HepG2 (cell line): ENCODE results near the gene PLEKHG5. TPM values are rescaled to one million over a fixed set of nuclear protein-coding genes. Genes with fewer than 3 reads are reported as not detected.

Experiments used
- EEA1 ChIP-seq: sonication (generic); formaldehyde crosslinking; IDR thresholded peaks from 2 replicates; pipeline ENCODE4 v1.5.1; 2020; ENCODE audit warnings: mild to moderate bottlenecking, missing genetic modification reagents, borderline replicate concordance
- GATA4 ChIP-seq: sonication (generic); IDR thresholded peaks from 2 replicates; pipeline ENCODE4 v1.6.1; 2016; ENCODE audit warnings: antibody characterized with exemption, low read depth, borderline replicate concordance
- HOXA3 ChIP-seq: sonication (generic); formaldehyde crosslinking; IDR thresholded peaks from 2 replicates; pipeline ENCODE4 v1.5.0; 2020; ENCODE audit warnings: missing genetic modification reagents
- JUN ChIP-seq: sonication (generic); formaldehyde crosslinking; IDR thresholded peaks from 2 replicates; pipeline ENCODE4 v1.4.0; 2020; ENCODE audit warnings: mild to moderate bottlenecking, missing genetic modification reagents
- KDM4B ChIP-seq: sonication (generic); formaldehyde crosslinking; IDR thresholded peaks from 2 replicates; pipeline ENCODE4 v1.4.0; 2020; ENCODE audit warnings: missing genetic modification reagents
- KLF13 ChIP-seq: sonication (generic); formaldehyde crosslinking; IDR thresholded peaks from 2 replicates; pipeline ENCODE4 v1.4.0; 2020; ENCODE audit warnings: mild to moderate bottlenecking, missing genetic modification reagents
- NFYB ChIP-seq: sonication (generic); formaldehyde crosslinking; IDR thresholded peaks from 2 replicates; pipeline ENCODE4 v1.4.0; 2020; ENCODE audit warnings: missing genetic modification reagents
- NONO ChIP-seq, 2 experiments: fragments of 450-650 bp in 1 of 2; sonication (generic) in 1 of 2; formaldehyde crosslinking in 1 of 2; IDR thresholded peaks in 1 of 2; conservative IDR thresholded peaks in 1 of 2; 2 replicates each; pipeline versions ENCODE4 v1.6.1 to v1.8.0; 2017 to 2022; ENCODE audit warnings: mild to moderate bottlenecking in 1 of 2, missing genetic modification reagents in 1 of 2, moderate library complexity in 1 of 2
- NR1H2 ChIP-seq: sonication (generic); formaldehyde crosslinking; IDR thresholded peaks from 2 replicates; pipeline ENCODE4 v1.8.1; 2022; ENCODE audit warnings: low read depth, missing genetic modification reagents, borderline replicate concordance
- NR2F6 ChIP-seq, 2 experiments: IDR thresholded peaks; 2 replicates each; pipeline ENCODE4 v1.6.1; 2016; ENCODE audit warnings: antibody characterized with exemption in 1 of 2, mild to moderate bottlenecking in 1 of 2
- ZC3H4 ChIP-seq: sonication (generic); formaldehyde crosslinking; IDR thresholded peaks from 2 replicates; pipeline ENCODE4 v1.4.0; 2020; ENCODE audit warnings: missing genetic modification reagents, borderline replicate concordance
- ZNF160 ChIP-seq: sonication (generic); formaldehyde crosslinking; IDR thresholded peaks from 2 replicates; pipeline ENCODE4 v1.8.0; 2022; ENCODE audit warnings: mild to moderate bottlenecking, inconsistent platforms, missing genetic modification reagents
- ZNF282 ChIP-seq: fragments of 450-650 bp; IDR thresholded peaks from 2 replicates; pipeline ENCODE4 v1.6.1; 2018; ENCODE audit not compliant: partially characterized antibody
- polyA plus RNA-seq, 8 experiments: library from polyadenylated mRNA; depleted of rRNA in 3 of 8; stranded (reverse) in 7 of 8; unstranded in 1 of 8; fragments of >200 nt; fragmentation: Illumina TruSeq in 4 of 8; extraction: Trizol in 4 of 8; gene quantifications; 2 replicates each; pipeline versions ENCODE4 v1.2.1 to v1.2.3, GENCODE V29; 2011 to 2016; ENCODE audit warnings: low read depth in 4 of 8, missing spikeins in 1 of 8, mixed read lengths in 1 of 8; ENCODE audit not compliant: insufficient read depth in 1 of 8
- total RNA-seq, 5 experiments: library from RNA; depleted of rRNA; stranded (reverse); fragments of >200 nt; fragmentation: Illumina TruSeq; extraction: Trizol; gene quantifications; 2 replicates each; pipeline ENCODE4 v1.2.3, GENCODE V29; 2016; ENCODE audit warnings: low read depth in 1 of 5
- TF ChIP-seq, protein P1 (sequence below): sonication (generic); formaldehyde crosslinking; IDR thresholded peaks from 2 replicates; pipeline ENCODE4 v1.4.0; 2020; ENCODE audit warnings: missing genetic modification reagents
- TF ChIP-seq, protein P2 (sequence below): sonication (generic); formaldehyde crosslinking; IDR thresholded peaks from 2 replicates; pipeline ENCODE4 v1.9.0; 2021; ENCODE audit warnings: missing genetic modification reagents, mild to moderate bottlenecking, borderline replicate concordance
- TF ChIP-seq, protein P3 (sequence below): IDR thresholded peaks from 2 replicates; pipeline ENCODE4 v1.6.1; 2016; ENCODE audit warnings: missing compliant biosample characterization, missing genetic modification reagents, borderline replicate concordance
- TF ChIP-seq, protein P4 (sequence below): sonication (generic); formaldehyde crosslinking; IDR thresholded peaks from 2 replicates; pipeline ENCODE4 v1.5.0; 2020; ENCODE audit warnings: mild to moderate bottlenecking, missing genetic modification reagents, borderline replicate concordance

Gene PLEKHG5
- total and polyA plus RNA-seq, 2 of the 13 experiments (the other 11 are each of a cell fraction or from before 2014, with no cell fraction given), result 1.9 to 3.5 TPM

DNA sequence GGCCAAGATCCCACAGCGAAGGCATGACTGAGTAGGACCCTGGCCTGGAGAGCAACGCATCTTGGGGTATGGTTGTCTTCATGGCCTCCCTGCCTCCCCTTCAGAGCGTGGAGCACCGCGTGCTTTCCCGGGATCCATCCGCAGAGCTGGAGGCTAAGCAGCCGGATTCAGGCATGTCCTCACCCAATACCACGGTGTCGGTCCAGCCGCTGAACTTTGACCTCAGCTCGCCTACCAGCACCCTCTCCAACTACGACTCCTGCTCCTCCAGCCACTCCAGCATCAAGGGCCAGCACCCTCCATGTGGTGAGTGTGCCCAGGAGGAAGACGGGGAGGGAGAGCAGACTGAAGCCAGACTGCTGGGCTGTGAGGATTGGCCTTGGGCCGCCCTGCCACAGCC is 47.1 kb downstream of the PLEKHG5 start (continued):
- TF ChIP-seq EEA1, result no peak
- TF ChIP-seq ZC3H4, result no peak
- no peak for TF ChIP-seq NFYB
- no peak for TF ChIP-seq KLF13
- TF ChIP-seq, protein P1, sequence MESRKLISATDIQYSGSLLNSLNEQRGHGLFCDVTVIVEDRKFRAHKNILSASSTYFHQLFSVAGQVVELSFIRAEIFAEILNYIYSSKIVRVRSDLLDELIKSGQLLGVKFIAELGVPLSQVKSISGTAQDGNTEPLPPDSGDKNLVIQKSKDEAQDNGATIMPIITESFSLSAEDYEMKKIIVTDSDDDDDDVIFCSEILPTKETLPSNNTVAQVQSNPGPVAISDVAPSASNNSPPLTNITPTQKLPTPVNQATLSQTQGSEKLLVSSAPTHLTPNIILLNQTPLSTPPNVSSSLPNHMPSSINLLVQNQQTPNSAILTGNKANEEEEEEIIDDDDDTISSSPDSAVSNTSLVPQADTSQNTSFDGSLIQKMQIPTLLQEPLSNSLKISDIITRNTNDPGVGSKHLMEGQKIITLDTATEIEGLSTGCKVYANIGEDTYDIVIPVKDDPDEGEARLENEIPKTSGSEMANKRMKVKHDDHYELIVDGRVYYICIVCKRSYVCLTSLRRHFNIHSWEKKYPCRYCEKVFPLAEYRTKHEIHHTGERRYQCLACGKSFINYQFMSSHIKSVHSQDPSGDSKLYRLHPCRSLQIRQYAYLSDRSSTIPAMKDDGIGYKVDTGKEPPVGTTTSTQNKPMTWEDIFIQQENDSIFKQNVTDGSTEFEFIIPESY (CRISPR knock-in tag), result no peak
- TF ChIP-seq, protein P2, sequence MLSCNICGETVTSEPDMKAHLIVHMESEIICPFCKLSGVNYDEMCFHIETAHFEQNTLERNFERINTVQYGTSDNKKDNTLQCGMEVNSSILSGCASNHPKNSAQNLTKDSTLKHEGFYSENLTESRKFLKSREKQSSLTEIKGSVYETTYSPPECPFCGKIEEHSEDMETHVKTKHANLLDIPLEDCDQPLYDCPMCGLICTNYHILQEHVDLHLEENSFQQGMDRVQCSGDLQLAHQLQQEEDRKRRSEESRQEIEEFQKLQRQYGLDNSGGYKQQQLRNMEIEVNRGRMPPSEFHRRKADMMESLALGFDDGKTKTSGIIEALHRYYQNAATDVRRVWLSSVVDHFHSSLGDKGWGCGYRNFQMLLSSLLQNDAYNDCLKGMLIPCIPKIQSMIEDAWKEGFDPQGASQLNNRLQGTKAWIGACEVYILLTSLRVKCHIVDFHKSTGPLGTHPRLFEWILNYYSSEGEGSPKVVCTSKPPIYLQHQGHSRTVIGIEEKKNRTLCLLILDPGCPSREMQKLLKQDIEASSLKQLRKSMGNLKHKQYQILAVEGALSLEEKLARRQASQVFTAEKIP (CRISPR knock-in tag), result no peak
- TF ChIP-seq NR1H2 (CRISPR knock-in tag), result no peak
- TF ChIP-seq NONO (IDR thresholded peaks at IDR 0.05), result no peak
- TF ChIP-seq NONO (CRISPR knock-in tag; conservative IDR thresholded peaks at IDR 0.05), result no peak; the same call in 1 of the 2 replicates
- TF ChIP-seq JUN (CRISPR knock-in tag), result no peak
- no peak for TF ChIP-seq ZNF160
- no peak for TF ChIP-seq GATA4
- TF ChIP-seq NR2F6 (IDR thresholded peaks at IDR 0.05), result no peak
- 0 out of 2 replicates have a peak, but pooled peaks have one; percentile 21 for TF ChIP-seq NR2F6 (CRISPR knock-in tag; IDR thresholded peaks at IDR 0.05)
- no peak for TF ChIP-seq KDM4B (CRISPR knock-in tag)
- TF ChIP-seq, protein P3, sequence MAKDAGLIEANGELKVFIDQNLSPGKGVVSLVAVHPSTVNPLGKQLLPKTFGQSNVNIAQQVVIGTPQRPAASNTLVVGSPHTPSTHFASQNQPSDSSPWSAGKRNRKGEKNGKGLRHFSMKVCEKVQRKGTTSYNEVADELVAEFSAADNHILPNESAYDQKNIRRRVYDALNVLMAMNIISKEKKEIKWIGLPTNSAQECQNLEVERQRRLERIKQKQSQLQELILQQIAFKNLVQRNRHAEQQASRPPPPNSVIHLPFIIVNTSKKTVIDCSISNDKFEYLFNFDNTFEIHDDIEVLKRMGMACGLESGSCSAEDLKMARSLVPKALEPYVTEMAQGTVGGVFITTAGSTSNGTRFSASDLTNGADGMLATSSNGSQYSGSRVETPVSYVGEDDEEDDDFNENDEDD (CRISPR knock-in tag), result 0 out of 2 replicates have a peak, but pooled peaks have one; percentile 21
- TF ChIP-seq ZNF282, result no peak
- TF ChIP-seq, protein P4, sequence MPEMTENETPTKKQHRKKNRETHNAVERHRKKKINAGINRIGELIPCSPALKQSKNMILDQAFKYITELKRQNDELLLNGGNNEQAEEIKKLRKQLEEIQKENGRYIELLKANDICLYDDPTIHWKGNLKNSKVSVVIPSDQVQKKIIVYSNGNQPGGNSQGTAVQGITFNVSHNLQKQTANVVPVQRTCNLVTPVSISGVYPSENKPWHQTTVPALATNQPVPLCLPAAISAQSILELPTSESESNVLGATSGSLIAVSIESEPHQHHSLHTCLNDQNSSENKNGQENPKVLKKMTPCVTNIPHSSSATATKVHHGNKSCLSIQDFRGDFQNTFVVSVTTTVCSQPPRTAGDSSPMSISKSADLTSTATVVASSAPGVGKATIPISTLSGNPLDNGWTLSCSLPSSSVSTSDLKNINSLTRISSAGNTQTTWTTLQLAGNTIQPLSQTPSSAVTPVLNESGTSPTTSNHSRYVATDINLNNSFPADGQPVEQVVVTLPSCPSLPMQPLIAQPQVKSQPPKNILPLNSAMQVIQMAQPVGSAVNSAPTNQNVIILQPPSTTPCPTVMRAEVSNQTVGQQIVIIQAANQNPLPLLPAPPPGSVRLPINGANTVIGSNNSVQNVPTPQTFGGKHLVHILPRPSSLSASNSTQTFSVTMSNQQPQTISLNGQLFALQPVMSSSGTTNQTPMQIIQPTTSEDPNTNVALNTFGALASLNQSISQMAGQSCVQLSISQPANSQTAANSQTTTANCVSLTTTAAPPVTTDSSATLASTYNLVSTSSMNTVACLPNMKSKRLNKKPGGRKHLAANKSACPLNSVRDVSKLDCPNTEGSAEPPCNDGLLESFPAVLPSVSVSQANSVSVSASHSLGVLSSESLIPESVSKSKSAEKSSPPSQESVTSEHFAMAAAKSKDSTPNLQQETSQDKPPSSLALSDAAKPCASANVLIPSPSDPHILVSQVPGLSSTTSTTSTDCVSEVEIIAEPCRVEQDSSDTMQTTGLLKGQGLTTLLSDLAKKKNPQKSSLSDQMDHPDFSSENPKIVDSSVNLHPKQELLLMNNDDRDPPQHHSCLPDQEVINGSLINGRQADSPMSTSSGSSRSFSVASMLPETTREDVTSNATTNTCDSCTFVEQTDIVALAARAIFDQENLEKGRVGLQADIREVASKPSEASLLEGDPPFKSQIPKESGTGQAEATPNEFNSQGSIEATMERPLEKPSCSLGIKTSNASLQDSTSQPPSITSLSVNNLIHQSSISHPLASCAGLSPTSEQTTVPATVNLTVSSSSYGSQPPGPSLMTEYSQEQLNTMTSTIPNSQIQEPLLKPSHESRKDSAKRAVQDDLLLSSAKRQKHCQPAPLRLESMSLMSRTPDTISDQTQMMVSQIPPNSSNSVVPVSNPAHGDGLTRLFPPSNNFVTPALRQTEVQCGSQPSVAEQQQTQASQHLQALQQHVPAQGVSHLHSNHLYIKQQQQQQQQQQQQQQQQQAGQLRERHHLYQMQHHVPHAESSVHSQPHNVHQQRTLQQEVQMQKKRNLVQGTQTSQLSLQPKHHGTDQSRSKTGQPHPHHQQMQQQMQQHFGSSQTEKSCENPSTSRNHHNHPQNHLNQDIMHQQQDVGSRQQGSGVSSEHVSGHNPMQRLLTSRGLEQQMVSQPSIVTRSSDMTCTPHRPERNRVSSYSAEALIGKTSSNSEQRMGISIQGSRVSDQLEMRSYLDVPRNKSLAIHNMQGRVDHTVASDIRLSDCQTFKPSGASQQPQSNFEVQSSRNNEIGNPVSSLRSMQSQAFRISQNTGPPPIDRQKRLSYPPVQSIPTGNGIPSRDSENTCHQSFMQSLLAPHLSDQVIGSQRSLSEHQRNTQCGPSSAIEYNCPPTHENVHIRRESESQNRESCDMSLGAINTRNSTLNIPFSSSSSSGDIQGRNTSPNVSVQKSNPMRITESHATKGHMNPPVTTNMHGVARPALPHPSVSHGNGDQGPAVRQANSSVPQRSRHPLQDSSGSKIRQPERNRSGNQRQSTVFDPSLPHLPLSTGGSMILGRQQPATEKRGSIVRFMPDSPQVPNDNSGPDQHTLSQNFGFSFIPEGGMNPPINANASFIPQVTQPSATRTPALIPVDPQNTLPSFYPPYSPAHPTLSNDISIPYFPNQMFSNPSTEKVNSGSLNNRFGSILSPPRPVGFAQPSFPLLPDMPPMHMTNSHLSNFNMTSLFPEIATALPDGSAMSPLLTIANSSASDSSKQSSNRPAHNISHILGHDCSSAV (CRISPR knock-in tag), result no peak
- TF ChIP-seq HOXA3, result no peak; the same call in 1 of the 2 replicates
